Hepatocyte (in vitro differentiated cells): ENCODE measurements around the gene MACF1.

Experiments used
- CTCF ChIP-seq: fragments of 200-600 bp; sonication (generic); IDR thresholded peaks from 2 replicates; pipeline ENCODE4 v1.5.1; 2016; ENCODE audit warnings: antibody characterized with exemption, mild to moderate bottlenecking; ENCODE audit not compliant: poor library complexity
- EZH2 ChIP-seq: fragments of 200-600 bp; sonication (generic); IDR thresholded peaks from 2 replicates; pipeline ENCODE4 v1.6.1; 2016; ENCODE audit warnings: antibody characterized with exemption, mild to moderate bottlenecking, borderline replicate concordance

GRCh38 chr1:39409055-39409816, 204.7 kb downstream of the MACF1 start:
- TF ChIP-seq CTCF (no peak), EZH2 (no peak)
